Small intestine (tissue), 7 donors: ENCODE results near the gene DMWD. TPM values are rescaled to one million over a fixed set of nuclear protein-coding genes. Genes with fewer than 3 reads are reported as not detected.

Experiments
- DNase-seq, 2 donors: peaks; one replicate each; pipeline versions ENCODE4 v3.0.0 to v3.0.0-alpha.2; 2013
- FAIRE-seq: peaks from 2 replicates; lab custom pipeline; 2012; peaks lifted over from hg19 to GRCh38; lab: Jason Lieb, UNC
- H3K27ac ChIP-seq, 3 donors: one replicate each; pipeline ENCODE4 v1.5.1; 2013; ENCODE audit warnings: low read length in 2 of 3, mild to moderate bottlenecking in 2 of 3, control low read depth in 1 of 3, inconsistent platforms in 1 of 3, low read depth in 1 of 3, moderate library complexity in 1 of 3
- H3K27me3 ChIP-seq, 3 donors: one replicate each; pipeline ENCODE4 v1.6.1; 2013; ENCODE audit warnings: low read length in 3 of 3, inconsistent platforms in 1 of 3; ENCODE audit not compliant: control insufficient read depth in 3 of 3, insufficient read depth in 3 of 3
- H3K36me3 ChIP-seq, 3 donors: one replicate each; pipeline ENCODE4 v1.6.1; 2013; ENCODE audit warnings: low read length in 3 of 3, inconsistent platforms in 1 of 3, low read depth in 1 of 3, mild to moderate bottlenecking in 1 of 3, moderate library complexity in 1 of 3; ENCODE audit not compliant: control insufficient read depth in 3 of 3, insufficient read depth in 2 of 3
- H3K4me1 ChIP-seq, 3 donors: one replicate each; pipeline ENCODE4 v1.6.1; 2013; ENCODE audit warnings: low read length in 2 of 3, inconsistent platforms in 1 of 3, low read depth in 1 of 3, mild to moderate bottlenecking in 1 of 3, moderate library complexity in 1 of 3; ENCODE audit not compliant: control insufficient read depth in 3 of 3, insufficient read depth in 2 of 3
- H3K4me3 ChIP-seq, 3 donors: one replicate each; pipeline ENCODE4 v1.5.1; 2013; ENCODE audit warnings: low read length in 3 of 3, control low read depth in 1 of 3, inconsistent platforms in 1 of 3, low read depth in 1 of 3, mild to moderate bottlenecking in 1 of 3, moderate library complexity in 1 of 3
- H3K9me3 ChIP-seq, 2 donors: one replicate each; pipeline ENCODE4 v1.6.1; 2013; ENCODE audit warnings: low read depth in 1 of 2, low read length in 1 of 2; ENCODE audit not compliant: control insufficient read depth in 2 of 2, insufficient read depth in 1 of 2
- WGBS, 3 donors: extraction: QIAGEN DNeasy Blood & Tissue Kit; methylation state at CpG; one replicate each; pipeline ENCODE4 v1.1.7; 2013; 5-methylcytosine and 5-hydroxymethylcytosine counted together
- polyA plus RNA-seq, 4 donors: library from polyadenylated mRNA; stranded (reverse) in 3 of 4; unstranded in 1 of 4; fragments of 200-250 nt in 3 of 4; fragments of 120-200 nt in 1 of 4; gene quantifications; one replicate each; pipeline versions ENCODE4 v1.2.1 to v1.2.3, GENCODE V29; 2013
- donor health status: healthy with polysubstance abuse.
- donor health status: control.
- donor health status: control.
- donor health status: Bipolar disorder and iron deficiency.
- donor health status: healthy.

DMWD gene
- polyA plus RNA-seq, 4 donors = 4.6 to 20.9 (median 11.9) TPM

DNA sequence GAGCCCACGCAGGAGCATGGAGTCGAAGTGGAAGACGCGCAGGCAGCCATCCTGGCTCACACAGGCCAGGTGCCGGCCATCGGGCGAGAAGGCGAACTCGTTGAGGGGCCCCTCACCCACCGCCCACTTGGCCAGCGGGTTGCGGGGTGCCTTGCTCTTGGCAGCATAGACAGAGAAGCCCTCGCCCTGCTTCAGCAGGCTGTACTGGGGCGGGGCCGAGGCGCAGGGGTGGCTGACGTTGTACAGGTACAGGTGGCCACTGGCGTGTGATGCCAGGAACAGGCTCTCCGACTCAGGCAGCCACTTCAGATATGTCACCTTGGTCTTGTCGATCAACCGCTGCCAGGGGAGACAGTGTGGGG, 6.1 kb downstream of the DMWD start:
- 91 to 93% (median 92%) methylated on average over 21 of the region's 21 CpGs for WGBS, 3 donors
- no peaks in the 10 kb centered on the region for H3K9me3 ChIP-seq
- H3K27me3 ChIP-seq = no peaks in the 10 kb centered on the region
- no peak overlapping the region for H3K4me3 ChIP-seq
- no peak overlapping the region for H3K27ac ChIP-seq
- H3K36me3 ChIP-seq = peaks cover 2 to 78% (median 6%) of the 10 kb centered on the region in 3 donors
- H3K4me1 ChIP-seq = peaks cover 0 to 5% (median under 1%) of the 10 kb centered on the region in 3 donors
- DNase-seq = no peak
- FAIRE-seq = no peak

DNA sequence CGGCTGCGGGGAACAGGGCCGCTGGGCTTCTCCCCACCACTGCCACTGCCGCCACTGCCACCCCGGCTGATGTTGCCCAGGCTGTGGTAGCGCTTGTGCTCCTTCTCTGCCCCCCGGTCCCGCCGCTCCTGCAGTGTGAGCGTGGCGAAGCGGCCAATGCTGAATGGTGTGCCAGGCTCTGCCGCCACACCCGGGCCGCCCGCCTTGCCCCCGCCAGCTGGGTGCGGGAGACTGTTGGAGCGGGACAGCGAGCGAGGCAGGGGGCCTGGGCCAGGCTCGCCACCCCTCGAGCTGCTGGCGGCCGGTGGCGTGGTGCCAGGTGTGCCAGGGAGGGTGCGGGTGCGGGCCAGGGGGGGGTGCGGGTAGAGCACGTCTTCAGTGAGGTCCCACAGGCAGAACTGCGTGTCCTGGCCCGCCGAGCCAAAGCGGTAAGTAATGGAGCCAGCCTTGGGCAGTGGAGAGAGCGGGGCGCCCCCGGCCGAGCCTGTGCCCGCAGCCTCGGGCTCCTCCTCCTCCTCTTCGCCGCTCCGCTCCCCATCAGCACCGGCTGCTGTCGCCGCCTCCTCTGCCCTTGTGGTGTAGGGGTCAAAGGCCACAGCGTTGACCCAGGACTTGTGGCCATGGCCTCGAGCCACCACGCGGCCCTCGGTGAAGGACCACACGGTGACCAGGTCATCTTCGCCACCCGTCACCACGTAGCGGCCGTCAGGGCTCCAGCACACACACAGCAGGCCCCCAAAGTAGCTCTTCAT, 6.7 kb downstream of the DMWD start:
- no peak for FAIRE-seq
- 91 to 94% (median 92%) methylated on average over 49 to 57 of the region's 57 CpGs for WGBS, 3 donors
- peaks cover 0 to 2% (median 0%) of the 10 kb centered on the region in 3 donors for H3K4me1 ChIP-seq
- H3K27me3 ChIP-seq = no peaks in the 10 kb centered on the region
- H3K36me3 ChIP-seq = peaks cover 2 to 76% (median 6%) of the 10 kb centered on the region in 3 donors
- H3K9me3 ChIP-seq = no peaks in the 10 kb centered on the region
- H3K27ac ChIP-seq = no peak overlapping the region
- H3K4me3 ChIP-seq = no peak overlapping the region
- DNase-seq = no peak

DNA sequence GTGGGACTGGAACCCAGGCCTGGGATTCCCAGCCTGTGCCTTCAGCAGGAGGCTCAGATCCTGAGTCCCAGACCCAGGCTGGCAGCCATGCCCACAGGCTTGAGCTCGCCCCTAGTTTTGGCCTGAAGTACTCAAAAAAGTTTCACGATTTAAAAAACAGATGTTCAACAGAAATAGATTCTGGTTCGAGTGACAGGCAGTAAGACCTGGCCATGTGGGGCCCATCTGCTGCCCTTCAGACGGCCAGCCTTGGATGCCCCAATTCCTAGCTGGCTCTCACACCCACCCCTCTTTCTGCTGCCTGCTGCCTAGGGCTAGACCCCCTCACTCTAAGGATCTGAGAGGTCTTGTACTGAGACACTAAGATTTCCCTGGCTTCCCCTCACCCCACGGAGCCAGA, 7.5 kb downstream of the DMWD start:
- WGBS, 3 donors = 80 to 90% (median 88%) methylated on average over 5 of the region's 5 CpGs
- DNase-seq (no peak), FAIRE-seq (no peak)
- no peak overlapping the region for H3K4me3 ChIP-seq
- peaks cover 0 to 11% (median 0%) of the 10 kb centered on the region in 3 donors for H3K4me1 ChIP-seq
- no peaks in the 10 kb centered on the region for H3K9me3 ChIP-seq
- H3K27ac ChIP-seq = no peak overlapping the region
- H3K36me3 ChIP-seq = peaks cover 2 to 68% (median 6%) of the 10 kb centered on the region in 3 donors
- H3K27me3 ChIP-seq = no peaks in the 10 kb centered on the region

DNA sequence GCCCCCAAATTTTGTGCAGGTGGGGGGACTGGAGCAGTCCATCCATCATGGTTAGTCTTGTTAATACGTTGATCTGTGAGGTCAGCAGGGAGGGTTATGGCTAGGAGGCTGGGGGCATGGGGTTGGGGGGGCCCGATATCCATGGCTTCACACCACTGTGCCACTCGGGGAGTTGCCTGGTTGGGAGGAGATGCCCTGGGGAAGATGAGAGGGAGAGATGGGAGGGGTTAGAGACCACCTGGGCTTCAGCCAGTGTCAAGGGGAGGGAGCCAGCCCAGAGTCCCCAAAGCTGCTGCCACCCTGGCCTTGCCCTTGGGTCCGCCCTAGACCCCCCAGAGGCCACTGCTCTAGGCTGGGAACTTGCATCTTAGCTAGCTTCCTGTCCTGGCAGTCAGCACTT, 8.5 kb downstream of the DMWD start:
- no peaks in the 10 kb centered on the region for H3K9me3 ChIP-seq
- WGBS, 3 donors = 79 to 93% (median 88%) methylated on average over 4 of the region's 4 CpGs
- H3K36me3 ChIP-seq = peaks cover 2 to 61% (median 6%) of the 10 kb centered on the region in 3 donors
- no peak overlapping the region for H3K4me3 ChIP-seq
- peak overlapping the region in 1 of 3 donors; percentile 36 for H3K27ac ChIP-seq
- DNase-seq (no peak), FAIRE-seq (no peak)
- H3K4me1 ChIP-seq = peaks cover 0 to 18% (median 5%) of the 10 kb centered on the region in 3 donors
- H3K27me3 ChIP-seq = no peaks in the 10 kb centered on the region

DNA sequence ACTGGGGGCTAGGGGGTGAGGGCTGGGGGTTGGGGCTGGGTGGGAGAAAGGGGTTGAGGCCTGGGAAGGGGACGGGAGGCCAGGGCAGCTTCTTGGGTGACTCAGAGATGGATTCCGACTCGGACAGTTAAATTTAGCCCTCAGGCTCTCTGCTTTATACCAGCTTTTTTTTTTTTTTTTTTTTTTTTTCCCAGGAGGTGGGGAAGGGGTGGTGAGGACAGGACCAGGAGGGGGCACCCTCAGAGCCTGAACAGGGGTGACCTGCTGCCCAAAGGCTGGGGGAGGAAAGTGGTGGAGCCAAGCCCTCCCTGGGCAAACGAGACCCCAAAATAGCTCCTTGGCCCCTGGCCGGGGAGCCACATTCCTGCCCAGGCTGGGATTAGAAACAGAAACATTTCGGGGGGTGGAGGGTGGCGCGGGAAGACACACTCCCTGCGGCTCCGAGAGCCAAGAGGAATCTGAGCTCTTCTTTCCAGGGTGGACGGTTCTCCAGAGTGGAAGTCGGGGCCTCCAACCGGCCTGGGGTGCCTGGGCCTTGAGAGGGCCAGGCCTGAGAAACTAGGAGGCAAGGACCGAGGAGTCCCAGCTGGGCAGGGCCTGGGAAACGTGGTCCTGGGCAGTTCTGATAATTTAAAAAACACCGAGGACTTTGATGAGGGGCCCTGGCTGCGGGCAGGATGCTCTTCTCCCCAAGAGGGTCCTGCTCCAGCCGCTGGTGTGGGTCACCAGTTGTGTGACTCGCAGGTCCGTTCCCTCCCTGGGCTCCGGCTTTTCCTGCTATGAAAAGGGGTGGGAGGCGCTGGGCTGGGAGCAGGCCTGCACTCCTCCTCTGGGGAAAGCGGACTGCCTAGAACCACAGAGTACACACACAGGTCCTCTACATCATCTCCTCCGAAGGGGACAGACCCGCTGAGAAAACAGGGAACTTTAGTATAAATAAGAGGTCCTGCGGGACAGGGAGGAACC, 9.5 kb downstream of the DMWD start:
- H3K36me3 ChIP-seq = peaks cover 2 to 61% (median 6%) of the 10 kb centered on the region in 3 donors
- H3K27ac ChIP-seq = peak overlapping the region in 2 of 3 donors; percentile 51 to 70
- no peaks in the 10 kb centered on the region for H3K9me3 ChIP-seq
- H3K27me3 ChIP-seq = no peaks in the 10 kb centered on the region
- H3K4me3 ChIP-seq = no peak overlapping the region
- FAIRE-seq (no peak), DNase-seq (no peak)
- WGBS, 3 donors = 69 to 88% (median 84%) methylated on average over 26 of the region's 26 CpGs
- peaks cover 0 to 28% (median 5%) of the 10 kb centered on the region in 3 donors for H3K4me1 ChIP-seq

DNA sequence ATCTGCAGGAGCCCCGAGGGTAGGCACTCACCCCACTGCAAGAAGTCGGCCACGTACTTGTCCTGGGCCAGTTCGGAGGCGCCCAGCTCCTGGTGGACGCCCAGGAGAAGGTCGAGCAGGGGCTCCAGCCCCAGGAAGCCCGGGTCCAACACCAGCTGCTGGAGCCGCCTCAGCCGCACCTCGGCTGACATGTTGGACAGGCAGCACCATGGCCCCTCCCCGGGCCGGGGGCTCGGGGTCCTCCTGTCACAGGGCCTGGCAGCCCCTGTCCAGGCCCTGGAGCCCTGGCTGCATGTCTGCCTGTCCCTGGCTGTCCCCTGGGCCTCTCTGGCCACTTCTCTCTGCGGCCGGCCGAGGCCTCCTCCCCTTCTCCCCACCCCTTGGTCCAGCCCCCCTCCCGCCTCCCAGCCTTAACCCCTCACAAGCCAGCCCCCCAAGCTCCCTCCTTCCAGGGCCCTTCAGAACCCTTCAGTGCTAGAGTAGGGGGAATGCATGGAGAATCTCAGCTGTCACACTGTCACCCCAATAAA, 10.4 kb downstream of the DMWD start, which contains the start of gene DMPK:
Gene DMPK (minus strand): TSS at position 329 of the 530 bp plus-strand sequence. CDS start 138 bp downstream, at position 191.
- WGBS, 3 donors = 40 to 45% (median 43%) methylated on average over 17 to 18 of the region's 18 CpGs
- Histone ChIP-seq H3K27me3 (no peaks in the 10 kb centered on the region), H3K4me1 (peaks cover 0 to 28% (median 5%) of the 10 kb centered on the region in 3 donors), H3K36me3 (peaks cover 2 to 62% (median 6%) of the 10 kb centered on the region in 3 donors), H3K4me3 (peak within 1 kb of the TSS in 1 of 3 donors; percentile 39), H3K9me3 (no peaks in the 10 kb centered on the region), H3K27ac (peak within 1 kb of the TSS in 2 of 3 donors; percentile 51 to 70)
- peak in 1 of 2 donors; percentile 14 for DNase-seq
- no peak for FAIRE-seq

DNA sequence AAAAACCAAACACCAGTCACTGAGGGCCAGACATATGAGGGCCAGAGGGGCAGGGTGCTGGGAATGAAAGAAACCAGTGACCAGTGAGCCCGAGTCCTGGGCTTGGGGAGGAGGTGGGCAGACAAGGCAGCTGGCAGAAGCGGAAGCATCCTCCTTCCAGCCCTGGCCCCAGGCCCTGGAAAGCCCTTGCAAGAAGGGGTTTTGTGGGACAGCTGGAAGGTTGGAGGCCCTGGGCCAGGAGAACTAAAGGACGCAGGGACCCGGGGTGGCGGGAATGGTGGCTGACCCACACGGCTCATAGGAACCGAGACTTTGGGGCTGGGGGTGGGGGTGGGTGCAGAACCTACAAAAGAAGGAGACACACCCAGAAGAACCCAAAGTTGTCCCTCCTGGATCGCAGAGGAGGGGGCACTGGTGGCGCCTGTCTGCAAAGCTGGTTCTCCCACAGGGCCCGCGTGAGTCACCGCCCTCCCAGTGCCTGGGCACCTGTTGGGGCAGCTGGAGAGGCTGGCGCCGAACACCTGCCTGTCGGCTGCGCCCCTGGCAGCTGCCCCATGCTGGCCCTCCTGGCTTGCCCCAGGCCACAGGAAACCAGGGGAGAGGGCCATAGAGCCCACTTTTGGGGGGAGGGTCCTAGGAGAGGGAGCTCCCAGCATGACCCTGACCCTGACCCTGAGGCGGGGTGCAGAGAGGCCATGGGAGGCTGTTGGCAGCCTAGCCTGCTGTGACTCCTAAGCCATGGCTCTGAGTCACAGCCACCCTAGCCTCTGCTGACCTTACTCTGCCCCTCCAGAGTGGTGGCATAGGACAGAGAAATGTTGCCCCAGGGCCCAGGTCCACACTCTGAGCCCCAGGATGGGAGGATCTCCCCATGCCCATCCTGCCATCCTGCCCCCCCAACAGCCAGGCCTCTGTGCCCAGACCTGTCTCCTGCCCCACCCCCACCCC, 11.2 kb downstream of the DMWD start:
- Histone ChIP-seq H3K36me3 (peaks cover 0 to 62% (median 3%) of the 10 kb centered on the region in 3 donors), H3K27me3 (no peaks in the 10 kb centered on the region), H3K9me3 (no peaks in the 10 kb centered on the region), H3K4me1 (peaks cover 0 to 28% (median 5%) of the 10 kb centered on the region in 3 donors), H3K4me3 (peak overlapping the region in 1 of 3 donors; percentile 39), H3K27ac (peak overlapping the region in 1 of 3 donors; percentile 42)
- no peak for FAIRE-seq
- peak; percentile 9 to 41 for DNase-seq
- WGBS, 3 donors = 17 to 45% (median 31%) methylated on average over 17 of the region's 17 CpGs
